Adipocyte (in vitro differentiated cells): ENCODE results near the gene HSDL1.

ENCODE experiments used
- DNase-seq: peaks from one replicate; pipeline ENCODE4 v3.0.0-alpha.2; 2015; ENCODE audit warnings: low read depth
- H3K27me3 ChIP-seq: replicated peaks from 2 replicates; pipeline ENCODE4 v1.7.0; 2013; ENCODE audit warnings: mild to moderate bottlenecking, low read length, moderate library complexity; ENCODE audit not compliant: control insufficient read depth, insufficient read depth
- H3K36me3 ChIP-seq: 2 replicates; pipeline ENCODE4 v1.7.0; 2013; ENCODE audit warnings: low read length, mild to moderate bottlenecking, moderate library complexity; ENCODE audit not compliant: control insufficient read depth, insufficient read depth, severe bottlenecking
- H3K4me1 ChIP-seq: 2 replicates; pipeline ENCODE4 v1.7.0; 2013; ENCODE audit warnings: mild to moderate bottlenecking, low read length, moderate library complexity; ENCODE audit not compliant: control insufficient read depth, insufficient read depth
- H3K4me3 ChIP-seq: 2 replicates; pipeline ENCODE4 v1.7.0; 2013; ENCODE audit warnings: mild to moderate bottlenecking, low read length, moderate library complexity
- H3K9ac ChIP-seq: 2 replicates; pipeline ENCODE4 v1.7.0; 2013; ENCODE audit warnings: mild to moderate bottlenecking, low read length, moderate library complexity
- H3K9me3 ChIP-seq: 2 replicates; pipeline ENCODE4 v1.7.0; 2013; ENCODE audit warnings: mild to moderate bottlenecking, low read length, moderate library complexity; ENCODE audit not compliant: control insufficient read depth

The HSDL1 gene

DNA sequence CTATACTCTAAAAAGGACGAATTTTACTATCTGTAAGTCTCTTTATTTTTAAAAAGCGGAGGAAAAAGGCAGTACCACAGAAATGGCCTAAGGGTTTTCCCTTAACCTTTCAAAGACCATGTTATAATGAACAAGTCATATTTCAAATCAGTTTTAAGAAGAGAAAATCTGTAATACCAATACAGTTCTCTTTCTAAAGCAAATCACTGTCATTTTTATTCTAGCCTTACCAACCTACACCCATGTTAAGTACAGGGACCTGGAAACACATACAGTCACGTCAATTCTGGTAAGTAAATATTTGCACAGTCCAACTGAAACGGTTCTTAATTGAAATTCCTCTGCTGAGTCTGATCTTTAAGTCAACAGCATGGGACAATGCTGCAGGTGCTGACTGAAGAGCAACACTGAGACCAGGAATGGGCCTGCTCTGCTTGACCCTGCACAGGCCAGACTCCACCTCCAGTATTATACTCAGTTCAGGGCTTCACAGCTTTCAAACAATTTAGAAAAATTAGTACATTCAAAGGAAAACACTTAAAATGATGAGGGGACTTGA is 48.5 kb downstream of the HSDL1 start:
- no peak overlapping the region for H3K4me3 ChIP-seq
- H3K36me3 ChIP-seq = peaks cover 70% of the 10 kb centered on the region
- peaks cover 4% of the 10 kb centered on the region for H3K4me1 ChIP-seq
- no peak overlapping the region for H3K9ac ChIP-seq
- no peak for DNase-seq
- H3K27me3 ChIP-seq = no peaks in the 10 kb centered on the region
- H3K9me3 ChIP-seq = no peaks in the 10 kb centered on the region

DNA sequence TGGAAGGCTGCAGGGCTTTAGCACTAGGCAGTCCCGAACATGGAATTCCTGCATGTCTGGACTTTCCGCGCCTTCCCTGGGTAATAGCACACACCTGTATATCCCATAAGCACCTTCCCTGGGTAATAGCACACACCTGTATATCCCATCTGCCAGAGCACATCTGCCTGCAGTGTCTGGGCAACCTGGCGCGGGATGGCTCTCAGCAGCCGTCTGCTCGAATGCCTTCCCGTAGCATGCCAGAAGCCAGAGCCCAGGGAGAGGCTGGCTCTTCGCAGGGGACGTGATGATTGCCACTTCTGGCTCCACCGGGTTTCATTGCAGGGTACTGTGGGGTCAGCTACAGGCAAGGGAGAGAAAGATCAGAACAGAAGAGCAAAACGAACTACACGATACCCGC is 49.5 kb downstream of the HSDL1 start:
- no peak for DNase-seq
- H3K9me3 ChIP-seq = no peaks in the 10 kb centered on the region

DNA sequence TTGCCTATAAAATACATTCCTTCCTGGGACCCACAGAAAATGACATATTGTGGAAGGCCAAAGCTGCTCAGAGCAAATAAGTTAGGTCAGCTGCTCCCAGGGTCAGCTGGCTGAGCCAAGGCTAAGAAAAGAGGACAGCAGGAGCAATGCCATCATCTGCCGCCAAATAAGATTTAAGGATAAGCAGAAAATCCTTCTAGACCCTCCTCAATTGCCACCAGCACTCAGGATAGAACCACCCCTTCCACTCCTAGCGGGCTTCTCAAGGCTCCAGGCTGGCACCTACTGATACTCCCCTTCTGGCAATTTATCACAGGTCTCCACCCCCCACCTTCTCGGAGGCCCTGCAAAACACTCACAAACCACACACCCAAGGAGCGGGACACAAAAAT is 51.1 kb downstream of the HSDL1 start:
- DNase-seq = no peak
- Histone ChIP-seq H3K4me3 (no peak overlapping the region), H3K27me3 (no peaks in the 10 kb centered on the region), H3K4me1 (no peaks in the 10 kb centered on the region), H3K9ac (no peak overlapping the region), H3K36me3 (peaks cover 94% of the 10 kb centered on the region), H3K9me3 (no peaks in the 10 kb centered on the region)

More for the DNA sequence above, 49.5 kb downstream of the HSDL1 start:
- Histone ChIP-seq H3K36me3 (peaks cover 81% of the 10 kb centered on the region), H3K9ac (no peak overlapping the region), H3K4me1 (peaks cover 4% of the 10 kb centered on the region), H3K4me3 (no peak overlapping the region), H3K27me3 (no peaks in the 10 kb centered on the region)

DNA sequence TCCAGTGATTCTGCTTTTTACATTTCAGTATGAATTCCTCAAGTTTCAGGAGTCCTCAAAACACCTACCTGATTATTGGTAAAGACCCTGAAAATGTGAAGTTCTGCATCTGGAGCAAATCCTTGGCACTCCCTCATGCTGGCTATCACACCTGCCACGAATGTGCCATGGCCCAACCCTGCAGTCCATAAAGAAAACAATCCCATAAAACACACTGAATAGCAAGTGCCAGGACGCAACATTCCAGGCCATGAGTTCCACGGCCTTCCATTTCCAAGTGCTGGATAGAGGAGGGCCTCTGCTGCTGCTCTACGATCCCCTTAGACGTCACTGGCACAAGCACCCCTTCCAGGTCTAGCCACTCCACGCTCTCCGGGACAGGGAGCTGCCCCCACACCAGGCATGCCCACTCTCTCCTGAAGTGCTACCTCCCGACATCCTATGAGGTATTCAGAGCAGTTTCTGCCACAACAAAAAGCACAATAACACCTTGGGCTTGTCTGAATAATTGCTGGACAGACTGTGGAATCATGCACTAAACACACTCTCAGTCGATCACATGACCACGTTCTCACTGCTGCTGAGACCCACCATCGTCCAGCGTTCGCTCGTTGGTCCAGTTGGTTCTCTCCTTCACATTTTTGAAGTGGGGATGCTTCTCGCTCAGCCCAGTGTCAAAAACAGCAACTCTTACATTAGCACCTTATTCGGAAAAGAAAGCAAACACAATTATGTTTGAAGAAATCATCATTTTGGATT is 51.7 kb downstream of the HSDL1 start:
- no peak for DNase-seq
- Histone ChIP-seq H3K4me1 (no peaks in the 10 kb centered on the region), H3K4me3 (no peak overlapping the region), H3K9ac (no peak overlapping the region), H3K27me3 (no peaks in the 10 kb centered on the region), H3K36me3 (peaks cover 94% of the 10 kb centered on the region), H3K9me3 (no peaks in the 10 kb centered on the region)

DNA sequence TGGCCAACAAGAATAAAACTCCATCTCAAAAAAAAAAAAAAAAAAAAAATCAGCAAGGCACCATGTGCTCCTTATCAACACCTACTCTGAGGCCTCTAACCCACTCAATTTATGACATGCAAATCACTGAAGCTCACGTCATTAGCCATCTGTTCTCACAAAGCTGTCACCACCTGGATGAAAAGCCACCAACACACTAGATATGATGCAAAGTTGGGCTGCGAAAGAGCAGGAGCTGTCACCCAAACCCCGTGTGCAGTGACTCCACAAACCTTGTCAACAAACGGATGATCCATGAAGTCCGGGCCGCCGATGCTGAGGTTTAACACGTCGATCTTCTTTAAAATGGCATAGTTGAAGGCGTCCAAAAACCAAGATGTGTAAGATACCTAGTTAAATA is 53.5 kb downstream of the HSDL1 start:
- Histone ChIP-seq H3K9ac (no peak overlapping the region), H3K4me1 (no peaks in the 10 kb centered on the region), H3K4me3 (no peak overlapping the region), H3K9me3 (no peaks in the 10 kb centered on the region), H3K27me3 (no peaks in the 10 kb centered on the region), H3K36me3 (peaks cover 95% of the 10 kb centered on the region)
- no peak for DNase-seq

DNA sequence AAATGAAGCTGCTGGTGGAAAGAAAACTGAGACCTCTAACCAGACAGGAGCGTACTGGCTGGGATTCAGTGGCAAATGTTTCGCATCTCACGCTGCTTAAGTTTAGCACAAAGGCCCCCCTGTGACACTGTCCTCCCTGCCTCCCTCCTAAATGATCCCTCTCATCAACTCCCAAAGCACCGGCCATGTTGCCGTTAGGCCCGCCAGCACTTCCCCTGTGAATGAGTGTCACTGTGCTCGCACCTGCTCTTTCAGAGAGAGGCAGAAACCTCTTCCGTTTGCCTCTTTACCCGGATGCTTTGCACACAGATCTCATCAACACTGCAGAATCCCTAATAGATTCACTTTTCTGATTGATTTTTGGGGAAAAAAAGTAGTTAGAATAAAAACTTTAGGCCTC is 54.8 kb downstream of the HSDL1 start:
- no peak overlapping the region for H3K4me3 ChIP-seq
- peaks cover 94% of the 10 kb centered on the region for H3K36me3 ChIP-seq
- H3K4me1 ChIP-seq = no peaks in the 10 kb centered on the region
- no peak overlapping the region for H3K9ac ChIP-seq
- H3K27me3 ChIP-seq = no peaks in the 10 kb centered on the region
- no peak for DNase-seq
- H3K9me3 ChIP-seq = no peaks in the 10 kb centered on the region

DNA sequence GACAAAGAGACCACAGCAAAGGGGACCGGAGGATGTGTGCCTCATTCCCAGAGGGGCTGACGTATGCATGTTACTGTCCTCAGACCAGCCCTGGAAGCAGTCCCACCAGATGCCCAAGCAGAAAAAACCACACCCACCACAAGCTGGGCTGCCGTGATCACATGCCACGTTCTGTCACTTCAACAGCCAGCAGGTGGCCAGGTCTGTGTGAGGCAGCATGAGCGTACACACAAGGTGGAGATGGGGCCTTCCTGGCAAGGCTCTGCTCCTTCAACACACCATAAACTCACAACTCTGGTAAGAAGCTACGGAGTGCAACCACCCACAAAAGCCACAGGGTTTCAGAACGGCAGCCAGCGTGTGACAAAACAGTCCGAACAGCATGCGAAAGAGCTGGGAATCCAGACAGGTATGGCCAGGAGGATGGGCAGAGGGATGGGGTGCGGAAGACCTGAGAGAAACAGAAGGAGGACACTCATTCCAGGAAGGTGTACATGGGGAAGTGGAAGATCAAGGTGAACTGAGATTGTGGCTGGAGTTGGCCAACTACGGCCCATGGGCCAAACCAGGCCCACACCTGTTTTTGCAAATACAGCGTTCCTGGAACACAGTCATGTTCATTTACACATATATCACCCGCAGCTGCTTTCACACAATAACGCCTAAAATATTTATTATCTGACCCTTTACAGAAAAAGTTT is 56.1 kb downstream of the HSDL1 start:
- Histone ChIP-seq H3K36me3 (peaks cover 89% of the 10 kb centered on the region), H3K9ac (no peak overlapping the region), H3K27me3 (no peaks in the 10 kb centered on the region), H3K4me3 (no peak overlapping the region), H3K9me3 (no peaks in the 10 kb centered on the region), H3K4me1 (no peaks in the 10 kb centered on the region)
- DNase-seq = no peak

DNA sequence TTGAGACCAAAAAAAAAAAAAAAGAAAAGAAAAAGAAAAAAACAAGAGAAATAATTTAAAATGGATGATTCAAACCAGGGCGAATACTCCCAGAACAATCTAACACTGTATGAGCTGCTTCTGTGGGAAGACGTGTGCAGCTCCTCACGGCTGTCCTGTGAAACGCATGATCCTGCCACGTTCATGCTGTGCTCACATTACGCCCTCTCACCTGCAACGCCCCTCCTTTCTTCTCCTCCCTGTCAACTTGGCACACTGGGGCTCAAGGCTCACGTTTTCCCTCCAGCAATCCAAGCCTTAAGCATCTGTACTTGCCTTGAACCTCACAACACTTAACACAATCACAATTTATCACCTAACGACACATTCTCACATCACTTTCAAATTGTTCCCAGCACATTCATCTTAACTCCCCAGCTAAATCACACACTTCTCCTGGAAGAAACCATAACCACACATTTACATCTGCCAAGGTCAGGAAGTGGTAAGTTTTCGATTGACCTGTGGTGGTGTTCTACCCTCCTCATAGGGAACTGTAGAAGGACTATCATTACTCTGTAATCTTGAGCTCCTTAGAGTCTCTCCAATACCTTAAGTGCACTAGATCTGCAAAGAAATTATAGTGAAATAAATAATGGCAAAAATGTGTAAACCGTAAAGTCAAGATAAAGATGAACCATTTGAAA is 57.4 kb downstream of the HSDL1 start:
- Histone ChIP-seq H3K27me3 (no peaks in the 10 kb centered on the region), H3K9me3 (no peaks in the 10 kb centered on the region), H3K4me3 (no peak overlapping the region), H3K36me3 (peaks cover 84% of the 10 kb centered on the region), H3K4me1 (peaks cover 4% of the 10 kb centered on the region), H3K9ac (no peak overlapping the region)
- DNase-seq = no peak

DNA sequence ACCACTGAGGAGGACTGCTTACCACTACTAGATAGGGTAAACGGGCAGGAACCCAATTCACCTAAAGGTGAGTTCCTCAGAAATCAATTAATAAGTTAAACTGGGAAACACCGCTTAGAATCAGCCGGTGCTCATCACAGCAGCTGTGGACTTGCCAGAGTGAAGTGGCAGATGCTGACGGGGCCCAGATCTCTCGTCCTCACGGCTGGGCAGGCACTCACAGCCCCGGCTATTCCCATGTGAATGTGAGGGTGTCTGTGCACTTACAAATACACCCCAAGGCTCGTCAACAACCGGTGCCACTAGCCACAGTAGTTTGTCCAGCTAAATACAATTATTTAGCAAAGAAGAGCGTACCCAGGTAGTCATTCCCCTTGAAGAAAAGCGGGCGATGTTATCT is 58.0 kb downstream of the HSDL1 start:
- peaks cover 4% of the 10 kb centered on the region for H3K4me1 ChIP-seq
- DNase-seq = no peak
- H3K4me3 ChIP-seq = no peak overlapping the region
- no peak overlapping the region for H3K9ac ChIP-seq
- no peaks in the 10 kb centered on the region for H3K9me3 ChIP-seq
- H3K27me3 ChIP-seq = no peaks in the 10 kb centered on the region
- H3K36me3 ChIP-seq = peaks cover 84% of the 10 kb centered on the region

DNA sequence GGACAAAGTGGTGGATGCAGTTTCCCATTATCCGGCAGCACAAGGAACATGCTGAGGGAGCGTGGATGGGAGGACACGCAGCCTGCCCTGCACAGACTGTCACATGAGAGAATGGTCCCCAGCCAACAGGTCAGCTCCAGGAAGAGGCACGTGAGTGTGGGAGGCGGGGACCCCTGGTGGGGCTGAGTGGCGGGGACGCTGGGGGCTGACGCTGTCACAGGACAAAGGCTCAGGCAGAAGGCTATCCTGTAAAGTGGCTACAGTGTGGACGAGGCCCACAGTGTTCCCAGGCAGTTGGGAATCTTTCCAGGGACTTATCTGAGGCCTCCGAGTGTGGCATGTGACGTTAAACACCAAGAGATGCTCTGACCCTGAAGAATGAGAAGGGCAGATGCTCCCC is 58.6 kb downstream of the HSDL1 start:
- Histone ChIP-seq H3K36me3 (peaks cover 84% of the 10 kb centered on the region), H3K4me1 (peaks cover 4% of the 10 kb centered on the region), H3K9me3 (no peaks in the 10 kb centered on the region), H3K9ac (no peak overlapping the region), H3K27me3 (no peaks in the 10 kb centered on the region), H3K4me3 (no peak overlapping the region)
- DNase-seq = no peak

DNA sequence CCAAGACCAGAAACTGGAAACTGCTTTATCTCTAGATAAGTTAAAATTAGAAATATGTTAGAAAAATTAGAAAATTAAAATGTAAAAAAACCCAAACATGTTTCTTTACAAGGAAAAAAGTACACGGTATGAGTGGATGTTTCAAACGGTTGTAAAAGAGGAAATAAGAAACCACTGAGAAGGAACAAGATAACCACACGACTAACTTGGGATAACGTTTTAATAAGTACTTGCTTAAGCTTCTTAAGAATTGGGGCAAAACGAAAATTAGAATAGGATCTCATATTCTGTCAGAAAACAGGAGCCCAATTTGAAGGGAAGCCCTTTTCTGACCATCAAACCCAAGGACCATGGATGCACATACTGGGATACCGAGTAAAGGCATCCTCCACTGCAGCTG is 59.2 kb downstream of the HSDL1 start:
- no peaks in the 10 kb centered on the region for H3K27me3 ChIP-seq
- H3K9me3 ChIP-seq = no peaks in the 10 kb centered on the region
- DNase-seq = no peak
- no peak overlapping the region for H3K9ac ChIP-seq
- peaks cover 83% of the 10 kb centered on the region for H3K36me3 ChIP-seq
- peaks cover 4% of the 10 kb centered on the region for H3K4me1 ChIP-seq
- no peak overlapping the region for H3K4me3 ChIP-seq
